Colonic mucosa (tissue), 4 donors: ENCODE results near the gene MCCC2. TPM values are rescaled to one million over a fixed set of nuclear protein-coding genes. Genes with fewer than 3 reads are reported as not detected.

ENCODE experiments used
- DNase-seq: peaks from one replicate; pipeline ENCODE4 v3.0.0-alpha.2; 2020
- H3K27ac ChIP-seq: fragments of 200-600 bp; one replicate; pipeline ENCODE4 v1.8.0; 2021
- H3K27me3 ChIP-seq: fragments of 200-600 bp; one replicate; pipeline ENCODE4 v1.8.0; 2021
- H3K36me3 ChIP-seq: fragments of 200-600 bp; one replicate; pipeline ENCODE4 v1.8.0; 2021
- H3K4me1 ChIP-seq: fragments of 200-600 bp; one replicate; pipeline ENCODE4 v1.8.0; 2021; ENCODE audit warnings: mild to moderate bottlenecking
- H3K4me3 ChIP-seq: fragments of 200-600 bp; one replicate; pipeline ENCODE4 v1.8.0; 2021
- H3K9ac ChIP-seq, 2 donors: one replicate each; pipeline ENCODE4 v1.7.0; 2013; ENCODE audit warnings: control low read depth in 2 of 2, low read depth in 2 of 2, low read length in 2 of 2
- H3K9me3 ChIP-seq: fragments of 200-600 bp; one replicate; pipeline ENCODE4 v1.8.0; 2021
- CTCF ChIP-seq: fragments of 200-600 bp; IDR thresholded peaks from one replicate; pipeline ENCODE4 v1.8.0; 2022; ENCODE audit warnings: antibody characterized with exemption, mild to moderate bottlenecking
- intact Hi-C: fragments of 100-400 bp; cut with DNase I; formaldehyde crosslinking; loops from one replicate; pipeline ENCODE4 v1.14.1; 2022
- total RNA-seq, 2 donors: library from RNA; stranded (reverse); fragmentation: NEBNext Ultra II Directional in 1 of 2; extraction: Animal tissue kit (Norgen Biotek cat#: 25700) in 1 of 2; gene quantifications; one replicate each; pipeline ENCODE4 v1.2.1, GENCODE V29; 2021
- donor health status: healthy.
- donor health status: DM: no; HTN: no; CAD: no.
- donor health status: DM: no; HTN: no; CAD: no.

Gene MCCC2
- total RNA-seq, 2 donors from 2014 or later, result 56.8 to 68.7 TPM

- no peak overlapping the region for H3K27ac ChIP-seq
- intact Hi-C loops, result no loop called here
- no peak overlapping the region for H3K4me3 ChIP-seq
- no peaks in the 10 kb centered on the region for H3K36me3 ChIP-seq
- H3K4me1 ChIP-seq, result no peaks in the 10 kb centered on the region
- DNase-seq, result no peak
- H3K9me3 ChIP-seq, result no peaks in the 10 kb centered on the region
- no peaks in the 10 kb centered on the region for H3K27me3 ChIP-seq
- no peak overlapping the region for H3K9ac ChIP-seq
- no peak for TF ChIP-seq CTCF
Measured at GRCh38 chr5:71651579-71651978, 64.4 kb downstream of the MCCC2 start.

- no peak for DNase-seq
- Histone ChIP-seq H3K27me3 (no peaks in the 10 kb centered on the region), H3K4me3 (no peak overlapping the region), H3K9me3 (no peaks in the 10 kb centered on the region), H3K36me3 (no peaks in the 10 kb centered on the region), H3K4me1 (no peaks in the 10 kb centered on the region), H3K9ac (no peak overlapping the region), H3K27ac (no peak overlapping the region)
- TF ChIP-seq CTCF, result no peak
- intact Hi-C loops, result no loop called here
Measured at GRCh38 chr5:71652349-71652748, 65.2 kb downstream of the MCCC2 start.

DNA sequence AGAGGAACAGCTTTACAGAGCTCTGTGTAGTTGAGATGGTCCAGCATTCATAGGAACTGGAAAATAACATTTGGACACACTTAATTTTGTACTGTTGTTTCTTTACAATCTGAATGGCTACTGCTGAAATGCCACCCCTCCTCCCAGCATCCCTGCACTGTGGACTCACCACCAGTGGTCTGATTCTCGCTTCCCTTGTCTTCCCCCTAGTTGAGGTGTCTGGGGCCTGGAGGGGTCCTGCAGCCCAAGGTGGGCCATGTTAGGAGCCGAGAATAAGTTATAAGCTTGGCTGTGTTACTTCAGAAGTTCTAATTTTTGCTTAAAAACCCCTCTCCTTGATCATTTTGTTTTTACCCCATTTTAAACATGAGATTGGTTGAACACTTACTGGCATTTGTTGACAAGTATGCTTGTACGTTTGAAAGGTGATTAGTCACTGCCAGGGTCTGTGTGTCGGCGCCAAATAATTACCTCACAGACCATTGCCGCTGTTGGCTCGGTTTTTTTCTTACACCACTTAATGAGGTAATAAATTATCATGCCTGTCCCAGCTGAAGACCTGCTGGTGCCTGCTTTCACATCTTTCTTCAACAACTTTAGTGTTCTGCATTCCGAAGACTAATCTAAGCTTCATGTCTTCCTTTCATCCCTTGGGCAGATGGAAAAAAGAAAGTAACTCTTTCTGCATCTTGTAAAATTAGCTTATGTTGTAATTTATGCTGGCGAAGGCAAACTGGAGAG, 65.8 kb downstream of the MCCC2 start:
- Histone ChIP-seq H3K36me3 (no peaks in the 10 kb centered on the region), H3K9ac (no peak overlapping the region), H3K4me3 (no peak overlapping the region), H3K27me3 (no peaks in the 10 kb centered on the region), H3K9me3 (no peaks in the 10 kb centered on the region), H3K4me1 (no peaks in the 10 kb centered on the region), H3K27ac (no peak overlapping the region)
- no peak for DNase-seq
- TF ChIP-seq CTCF, result no peak
- intact Hi-C loops, result no loop called here

DNA sequence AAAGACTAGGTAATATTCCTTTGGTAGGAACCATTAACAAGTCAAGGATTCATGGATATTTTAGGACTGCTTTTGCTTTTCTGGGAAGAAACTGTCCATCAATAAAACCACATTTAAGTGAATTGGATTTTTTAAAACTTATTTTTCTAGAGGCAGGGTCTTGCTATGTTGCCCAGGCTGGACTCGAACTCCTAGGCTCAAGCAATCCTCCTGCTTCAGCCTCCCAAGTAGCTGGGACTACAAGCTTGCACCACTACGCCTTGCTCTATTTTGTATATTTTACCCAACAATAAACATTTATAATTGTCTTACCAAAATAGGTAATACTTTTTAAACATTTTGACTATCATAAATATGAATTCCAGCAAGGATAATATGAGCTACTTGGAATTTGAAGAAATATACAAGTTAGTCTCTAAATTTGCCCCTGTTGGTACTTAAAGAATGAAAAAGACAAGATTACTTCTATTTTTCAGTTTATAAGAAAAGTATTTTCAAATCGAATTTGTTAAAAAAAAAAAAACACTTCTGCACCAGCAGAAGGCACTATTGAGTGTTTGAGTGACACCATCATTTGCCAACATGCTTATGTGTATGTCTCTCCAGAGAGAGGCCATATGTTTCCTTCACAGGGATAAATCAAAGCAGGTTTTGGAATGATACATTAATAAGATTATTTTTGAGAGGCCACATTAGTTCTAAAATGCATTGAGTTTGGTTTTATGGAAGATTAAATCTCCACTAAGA, 71.9 kb downstream of the MCCC2 start:
- intact Hi-C loops, result loop anchor here (5.0 kb wide), 1 partner anchor 98 kb away; no protein-coding TSS in a partner anchor
- DNase-seq, result no peak
- no peaks in the 10 kb centered on the region for H3K9me3 ChIP-seq

GRCh38 chr5:71662381-71662780, 75.2 kb downstream of the MCCC2 start:
- no peaks in the 10 kb centered on the region for H3K4me1 ChIP-seq
- no peak overlapping the region for H3K4me3 ChIP-seq
- H3K27ac ChIP-seq, result no peak overlapping the region
- DNase-seq, result no peak
- no peaks in the 10 kb centered on the region for H3K36me3 ChIP-seq
- H3K27me3 ChIP-seq, result no peaks in the 10 kb centered on the region
- no peak overlapping the region for H3K9ac ChIP-seq
- intact Hi-C loops, result no loop called here
- no peak for TF ChIP-seq CTCF
- H3K9me3 ChIP-seq, result no peaks in the 10 kb centered on the region

More for the DNA sequence above, 71.9 kb downstream of the MCCC2 start:
- Histone ChIP-seq H3K4me3 (no peak overlapping the region), H3K4me1 (no peaks in the 10 kb centered on the region), H3K36me3 (no peaks in the 10 kb centered on the region), H3K9ac (no peak overlapping the region), H3K27ac (no peak overlapping the region), H3K27me3 (no peaks in the 10 kb centered on the region)
- TF ChIP-seq CTCF, result peak; percentile 17
